GM23248 (cell line): ENCODE measurements around the gene BCL2A1.

Experiments
- EZH2 ChIP-seq: fragments of 200-600 bp; sonication (generic); IDR thresholded peaks from 2 replicates; pipeline ENCODE4 v1.6.1; 2018; ENCODE audit warnings: antibody characterized with exemption, mild to moderate bottlenecking; ENCODE audit not compliant: insufficient read depth, poor library complexity, severe bottlenecking
- EZH2phosphoT487 ChIP-seq: fragments of 200-600 bp; sonication (generic); IDR thresholded peaks from 2 replicates; pipeline ENCODE4 v1.6.1; 2018; ENCODE audit warnings: antibody characterized with exemption, moderate library complexity, mild to moderate bottlenecking, low read depth; ENCODE audit not compliant: insufficient read depth

GRCh38 chr15:80015156-80015555, 44.2 kb upstream of the BCL2A1 start:
- TF ChIP-seq EZH2 (no peak), EZH2phosphoT487 (no peak)
